DMS153 treated with DMSO at 0.1 percent for 48 hours (cell line): Measurements from ENCODE around the gene ZNRF4.
"Not testable (repeated sequence)": the region's sequence is repeated elsewhere in the genome, so short reads cannot be mapped to it uniquely, and the experiment has no call there.

Experiments used
- DNase-seq: peaks from one replicate; lab custom pipeline; 2025; ENCODE audit not compliant: unreplicated experiment; lab: John Stamatoyannopoulos, UW

The ZNRF4 gene, protein sequence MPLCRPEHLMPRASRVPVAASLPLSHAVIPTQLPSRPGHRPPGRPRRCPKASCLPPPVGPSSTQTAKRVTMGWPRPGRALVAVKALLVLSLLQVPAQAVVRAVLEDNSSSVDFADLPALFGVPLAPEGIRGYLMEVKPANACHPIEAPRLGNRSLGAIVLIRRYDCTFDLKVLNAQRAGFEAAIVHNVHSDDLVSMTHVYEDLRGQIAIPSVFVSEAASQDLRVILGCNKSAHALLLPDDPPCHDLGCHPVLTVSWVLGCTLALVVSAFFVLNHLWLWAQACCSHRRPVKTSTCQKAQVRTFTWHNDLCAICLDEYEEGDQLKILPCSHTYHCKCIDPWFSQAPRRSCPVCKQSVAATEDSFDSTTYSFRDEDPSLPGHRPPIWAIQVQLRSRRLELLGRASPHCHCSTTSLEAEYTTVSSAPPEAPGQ

DNA sequence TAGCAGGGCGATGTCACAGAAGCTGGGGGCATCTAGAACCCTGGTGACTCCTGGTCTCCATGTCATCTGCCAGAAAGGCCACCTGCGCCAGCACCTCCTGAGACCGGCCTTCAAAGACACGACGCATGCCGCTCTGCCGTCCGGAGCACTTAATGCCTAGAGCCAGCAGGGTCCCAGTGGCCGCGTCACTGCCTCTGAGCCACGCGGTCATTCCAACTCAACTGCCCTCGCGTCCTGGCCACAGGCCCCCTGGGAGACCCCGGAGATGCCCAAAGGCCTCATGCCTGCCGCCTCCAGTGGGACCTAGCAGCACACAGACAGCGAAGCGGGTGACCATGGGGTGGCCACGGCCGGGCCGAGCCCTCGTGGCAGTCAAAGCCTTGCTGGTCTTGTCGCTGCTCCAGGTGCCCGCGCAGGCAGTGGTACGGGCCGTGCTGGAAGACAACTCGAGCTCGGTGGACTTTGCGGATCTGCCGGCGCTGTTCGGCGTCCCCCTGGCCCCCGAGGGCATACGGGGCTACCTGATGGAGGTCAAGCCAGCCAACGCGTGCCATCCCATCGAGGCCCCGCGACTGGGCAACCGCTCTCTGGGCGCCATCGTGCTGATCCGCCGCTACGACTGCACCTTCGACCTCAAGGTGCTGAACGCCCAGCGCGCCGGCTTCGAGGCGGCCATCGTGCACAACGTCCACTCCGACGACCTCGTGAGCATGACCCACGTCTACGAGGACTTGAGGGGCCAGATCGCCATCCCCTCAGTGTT is at the start of gene ZNRF4:
TSS of gene ZNRF4 (plus strand) at position 51 of the 763 bp plus-strand sequence. CDS start at position 126, 75 bp downstream.
- DNase-seq = no peak

DNA sequence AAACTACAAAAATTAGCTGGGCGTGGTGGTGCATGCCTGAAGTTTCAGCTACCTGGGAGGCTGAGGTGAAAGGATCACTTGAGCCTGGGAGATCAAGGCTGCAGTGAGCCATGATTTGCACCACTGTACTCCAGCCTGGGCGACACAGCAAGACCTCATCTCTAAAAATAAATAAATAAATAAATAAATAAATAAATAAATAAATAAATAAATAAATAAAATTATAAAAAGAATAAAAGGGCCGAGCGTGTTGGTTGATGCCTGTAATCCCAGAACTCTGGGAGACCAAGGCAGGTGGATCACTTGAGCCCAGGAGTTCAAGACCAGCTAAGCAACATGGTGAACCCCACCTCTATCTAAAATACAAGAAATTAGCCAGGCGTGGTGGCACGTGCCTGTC is 49.0 kb upstream of the ZNRF4 start:
- not testable (repeated sequence) for DNase-seq

DNA sequence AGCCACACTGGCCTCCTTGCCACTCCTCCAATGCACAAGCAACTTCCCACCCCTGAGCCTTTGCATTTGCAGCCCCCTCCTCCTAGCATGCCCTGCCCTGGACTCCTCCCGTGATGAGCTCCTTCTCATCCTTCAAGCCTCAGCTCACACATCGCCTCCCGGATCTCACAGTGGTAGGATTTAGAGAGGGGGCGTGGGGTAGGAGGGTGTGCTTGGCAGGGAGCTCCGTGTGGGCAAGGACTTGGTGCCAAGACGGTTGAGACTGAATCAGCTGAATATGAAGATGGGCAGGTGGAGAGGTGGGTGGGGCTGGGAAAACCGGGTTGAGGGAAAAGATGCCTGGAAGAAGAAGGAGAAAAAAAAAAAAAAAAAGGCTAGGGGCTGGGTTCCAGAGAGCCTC is 48.4 kb upstream of the ZNRF4 start:
- no peak for DNase-seq

DNA sequence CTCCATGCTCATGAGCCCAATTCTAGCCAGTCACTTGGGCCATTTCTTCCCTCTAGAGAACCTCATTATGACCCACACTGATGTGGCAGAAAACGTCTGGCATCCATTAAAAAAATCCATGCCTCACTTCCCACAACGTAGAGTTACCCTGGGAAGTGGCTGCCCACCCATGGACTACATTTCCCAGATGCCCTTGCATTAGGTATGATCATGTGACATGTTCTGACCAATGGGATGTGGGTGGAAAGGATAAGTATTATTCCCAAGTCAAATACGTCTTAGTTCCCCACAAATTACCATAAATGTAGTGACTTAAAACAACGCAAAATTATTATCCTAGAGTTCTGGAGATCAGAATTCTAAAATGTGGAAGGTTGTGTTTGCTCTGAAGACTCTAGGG is 47.9 kb upstream of the ZNRF4 start:
- DNase-seq = no peak

DNA sequence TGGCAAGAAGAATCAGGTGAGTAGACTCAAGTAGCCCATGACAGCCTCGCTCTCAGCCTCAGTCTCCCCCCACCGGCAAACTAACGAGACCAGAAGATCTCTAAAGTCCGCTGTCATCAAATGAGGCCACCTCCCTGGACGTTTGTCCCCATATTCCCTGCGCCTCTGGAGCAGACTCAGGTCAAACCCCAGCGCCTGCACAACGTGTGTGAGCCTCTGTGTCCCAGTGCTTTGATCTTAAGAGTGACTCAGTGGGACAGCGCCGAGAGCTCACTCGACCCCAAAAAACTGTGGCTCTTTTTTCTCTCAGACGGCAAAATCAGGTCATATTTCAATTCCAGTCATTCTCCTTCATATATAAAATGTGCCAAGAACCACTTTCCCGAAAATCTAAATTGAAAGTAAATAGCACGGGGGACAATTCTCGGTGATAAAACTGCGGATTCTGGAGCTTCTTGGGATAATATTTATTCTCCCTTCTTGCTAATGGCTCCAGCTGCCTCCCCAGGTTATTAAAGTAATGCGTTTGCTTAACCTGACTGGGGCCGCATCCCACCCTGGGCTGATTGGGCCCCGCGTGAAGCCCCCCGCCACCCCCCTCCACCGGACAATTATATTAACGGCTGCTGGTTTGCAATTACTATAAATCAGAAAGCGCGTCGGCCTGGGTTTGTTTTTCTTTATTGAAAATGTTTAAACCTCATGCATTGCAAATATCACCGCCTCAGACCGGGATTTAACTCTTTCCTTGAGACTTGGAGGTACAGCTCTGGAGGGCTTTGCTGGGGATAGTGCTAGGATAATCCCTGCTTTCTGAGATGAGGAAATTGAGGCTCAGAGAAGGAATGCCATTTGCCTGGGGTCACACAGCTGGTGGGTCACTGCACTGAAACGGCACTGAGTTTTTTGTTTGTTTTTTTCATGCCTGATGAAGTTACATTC is 37.5 kb upstream of the ZNRF4 start:
- no peak for DNase-seq

DNA sequence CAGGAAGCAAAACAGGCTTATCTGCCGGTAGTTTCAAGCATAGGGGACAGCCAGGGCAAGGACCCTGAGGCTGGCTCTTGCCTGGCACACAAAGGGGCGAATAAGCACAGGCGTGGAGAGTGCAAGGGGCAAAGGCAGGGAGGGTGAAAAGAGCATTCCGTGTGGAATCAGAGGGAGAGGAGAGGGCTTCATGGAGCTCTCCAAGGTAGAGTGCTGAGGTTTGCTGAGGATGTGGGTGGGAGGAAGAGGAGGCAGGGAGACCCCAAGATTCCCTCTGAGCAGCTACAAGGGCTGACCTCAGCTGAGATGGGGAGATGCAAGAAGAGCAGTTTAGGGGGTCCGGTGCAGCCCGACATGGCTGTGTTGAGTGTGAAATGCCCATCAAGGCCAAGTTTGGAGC is 36.5 kb upstream of the ZNRF4 start:
- DNase-seq = no peak

DNA sequence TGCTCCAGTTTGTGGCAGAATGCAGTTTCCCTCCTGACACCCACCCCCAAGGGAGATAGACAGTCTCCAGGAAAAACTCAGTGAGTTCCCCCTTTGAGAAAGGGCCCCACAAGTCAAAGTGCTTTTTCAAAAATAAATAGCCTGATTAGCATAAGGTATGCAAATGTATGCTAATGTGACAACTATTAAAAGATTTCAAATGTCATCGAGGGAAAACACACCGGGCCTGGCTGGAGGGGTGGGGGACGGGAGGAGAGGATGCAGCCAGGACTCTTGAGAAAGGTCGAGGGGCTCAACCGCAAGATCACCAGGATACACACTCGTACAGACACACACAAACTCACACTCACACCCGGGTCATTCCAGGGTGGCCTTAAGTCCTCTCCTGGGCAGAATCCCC is 34.3 kb upstream of the ZNRF4 start:
- DNase-seq = no peak

DNA sequence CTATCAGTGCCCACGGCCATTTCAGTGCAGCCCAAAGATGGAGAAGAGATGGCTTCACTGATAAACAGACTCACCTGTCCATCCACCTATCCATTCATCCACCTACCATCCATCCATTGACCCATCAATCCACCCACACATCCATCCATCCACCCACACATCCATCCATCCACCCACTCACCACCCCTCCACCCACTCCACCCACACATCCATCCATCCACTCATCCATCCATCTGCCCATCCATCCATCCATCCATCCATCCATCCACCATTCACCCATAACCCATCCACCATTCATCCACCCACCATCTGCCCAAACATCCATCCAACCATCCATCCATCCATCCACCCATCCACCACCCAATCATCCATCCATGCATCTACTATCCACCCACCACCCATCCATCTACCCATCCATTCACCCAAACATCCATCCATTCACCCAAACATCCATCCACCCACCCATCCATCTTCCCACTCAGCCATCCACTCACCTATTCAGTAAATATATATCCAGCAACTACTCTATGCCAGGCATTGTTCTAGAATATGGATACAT is 31.6 kb upstream of the ZNRF4 start:
- DNase-seq = no peak

DNA sequence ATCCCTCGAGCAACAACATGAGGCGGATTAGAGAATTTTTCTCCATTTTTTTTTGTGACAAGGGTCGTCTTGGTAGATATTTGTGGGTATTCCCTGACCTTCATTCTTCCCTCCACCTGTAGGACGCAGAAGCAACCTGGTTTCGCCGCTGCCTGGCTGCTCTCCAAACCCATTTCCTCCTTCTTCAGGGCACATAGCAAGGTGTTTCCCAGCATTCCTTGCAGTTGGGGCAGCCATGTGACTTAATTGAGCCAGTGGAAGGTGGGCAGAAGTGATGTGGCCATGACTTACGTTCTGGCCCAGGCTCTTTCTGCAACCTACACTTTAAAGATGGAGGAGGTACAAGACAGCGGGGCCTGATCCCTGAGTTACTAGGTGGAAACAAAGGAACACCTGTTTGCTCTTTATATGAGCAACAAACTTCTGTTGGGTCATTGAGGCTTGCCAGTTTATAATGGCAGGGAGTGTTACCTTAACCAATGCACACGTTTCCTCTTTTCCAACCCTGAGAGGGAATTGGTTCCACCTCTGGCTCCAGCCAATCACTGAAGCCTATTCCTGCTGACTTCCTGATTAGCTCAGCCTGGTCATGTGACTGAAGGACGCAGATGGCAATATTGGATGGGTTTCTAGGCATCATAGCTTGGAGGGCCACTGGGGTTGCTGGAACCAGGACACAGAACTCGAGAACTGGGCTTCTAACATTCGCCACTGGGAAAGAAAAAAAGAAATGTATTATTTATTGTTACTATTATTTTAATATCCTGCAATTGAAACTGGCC is 30.8 kb upstream of the ZNRF4 start:
- no peak for DNase-seq

DNA sequence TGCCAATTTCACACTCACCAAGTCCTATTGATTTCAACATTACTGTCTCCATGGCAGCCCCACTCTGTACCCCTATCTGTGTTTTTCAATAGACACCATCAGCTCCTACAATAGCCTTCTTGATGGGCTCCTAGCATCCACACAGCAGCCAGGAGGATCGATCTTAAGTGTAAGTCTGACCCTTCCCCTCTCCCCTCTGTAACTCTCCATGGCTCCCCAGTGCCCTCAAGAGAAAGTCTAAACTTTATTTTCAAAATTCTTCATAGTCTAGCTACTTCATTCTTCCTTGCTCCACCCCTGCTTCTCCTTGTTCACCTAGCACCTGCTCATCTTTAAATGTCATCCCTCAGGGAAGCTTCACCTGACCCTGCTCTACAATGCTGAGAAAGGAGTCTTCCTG is 30.0 kb upstream of the ZNRF4 start:
- no peak for DNase-seq

DNA sequence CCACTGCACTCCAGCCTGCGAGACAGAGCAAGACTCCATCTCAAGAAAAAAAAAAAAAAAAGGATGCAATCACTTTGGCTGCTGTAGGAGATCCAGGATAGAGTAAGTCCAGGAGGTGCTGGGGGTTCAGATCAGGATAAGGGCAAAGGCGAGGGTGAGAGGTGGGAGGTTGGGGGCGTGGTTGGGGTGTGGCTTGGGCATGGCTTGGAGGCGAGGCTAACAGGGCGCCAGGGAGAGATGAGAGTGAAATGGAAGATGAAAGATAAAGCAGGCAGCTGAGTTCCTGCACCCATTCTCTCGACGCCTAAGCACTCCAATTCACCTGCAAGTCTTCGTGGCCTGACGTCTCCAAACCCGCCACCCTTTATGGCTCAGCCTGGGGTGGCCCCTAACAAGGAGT is 25.0 kb upstream of the ZNRF4 start:
- DNase-seq = no peak

DNA sequence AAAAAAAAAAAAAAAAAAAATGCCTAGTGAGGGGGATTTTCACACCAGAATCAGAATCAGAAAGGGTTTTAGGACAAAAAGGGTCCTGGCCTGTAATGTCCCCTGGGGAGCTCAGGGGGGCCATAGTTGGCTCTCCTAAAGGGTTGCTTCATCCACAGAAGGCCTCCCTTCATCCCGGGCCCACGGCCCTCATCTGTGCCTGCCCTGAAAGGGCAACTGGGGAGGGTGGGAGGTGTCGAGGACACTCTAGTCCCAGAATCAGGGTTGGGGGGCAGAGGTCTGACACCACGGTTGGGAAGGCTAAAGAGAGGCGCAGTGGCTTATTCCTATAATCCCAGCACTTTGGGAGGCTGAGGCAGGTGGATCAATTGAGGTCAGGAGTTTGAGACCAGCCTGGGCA is 22.5 kb upstream of the ZNRF4 start:
- DNase-seq = no peak

DNA sequence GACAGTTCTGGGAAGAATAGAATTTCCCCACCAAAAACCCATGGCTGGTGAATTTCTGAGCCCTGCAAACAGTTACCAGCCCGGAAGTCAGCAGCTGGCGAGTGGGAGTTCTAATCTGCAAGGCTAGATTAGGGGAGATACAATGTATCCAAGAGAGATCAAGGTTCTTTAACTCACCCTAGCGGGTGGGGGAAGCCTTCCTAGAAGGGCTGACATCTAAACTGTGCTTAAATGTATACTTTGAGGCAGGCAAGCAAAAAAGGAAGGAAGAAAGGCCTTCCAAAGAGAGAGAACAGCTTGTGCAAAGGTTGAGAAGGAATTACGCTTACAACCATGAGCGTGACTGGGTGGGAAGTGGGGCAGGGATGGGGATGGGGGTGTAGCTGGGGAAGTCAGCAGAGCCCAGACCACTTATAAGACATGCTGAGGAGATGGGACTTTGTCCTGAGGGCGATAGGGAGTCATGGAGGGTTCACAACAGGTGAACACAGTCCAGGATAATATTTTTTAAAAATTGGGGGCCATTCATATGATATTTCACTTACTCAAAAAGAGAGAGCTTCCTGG is 20.8 kb upstream of the ZNRF4 start:
- no peak for DNase-seq

DNA sequence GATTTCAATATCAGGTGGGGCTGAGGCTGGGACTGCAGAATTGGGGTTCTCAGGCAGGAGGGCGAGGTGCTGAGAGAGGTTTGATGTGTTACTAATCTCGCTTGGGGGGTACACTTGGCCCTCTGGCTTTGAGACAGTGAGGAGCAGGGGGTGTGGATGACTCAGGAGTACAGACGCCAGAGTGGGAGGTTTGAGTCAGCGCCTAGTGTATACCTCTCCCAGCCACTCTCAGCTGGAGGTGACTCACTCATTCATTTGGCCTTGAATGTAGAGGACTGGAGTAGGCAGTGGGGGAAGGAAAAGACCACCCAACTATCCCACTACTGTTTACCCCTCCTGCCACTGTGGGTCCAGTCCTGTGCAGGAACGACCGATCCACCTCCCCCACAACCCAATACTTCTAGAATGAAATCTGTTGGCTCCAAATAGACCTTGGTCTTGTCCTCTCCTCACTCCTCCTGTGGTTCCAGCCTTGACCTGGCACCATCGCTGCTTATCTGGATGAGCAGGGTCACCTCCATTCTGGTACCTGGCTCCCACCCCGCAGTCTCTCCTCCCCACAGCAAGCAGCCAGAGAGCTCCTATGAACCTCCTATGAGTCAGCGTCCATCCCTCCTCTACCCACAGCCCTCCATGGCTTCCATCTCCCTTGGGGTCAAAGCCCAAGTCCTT is 20.1 kb upstream of the ZNRF4 start:
- DNase-seq = no peak

DNA sequence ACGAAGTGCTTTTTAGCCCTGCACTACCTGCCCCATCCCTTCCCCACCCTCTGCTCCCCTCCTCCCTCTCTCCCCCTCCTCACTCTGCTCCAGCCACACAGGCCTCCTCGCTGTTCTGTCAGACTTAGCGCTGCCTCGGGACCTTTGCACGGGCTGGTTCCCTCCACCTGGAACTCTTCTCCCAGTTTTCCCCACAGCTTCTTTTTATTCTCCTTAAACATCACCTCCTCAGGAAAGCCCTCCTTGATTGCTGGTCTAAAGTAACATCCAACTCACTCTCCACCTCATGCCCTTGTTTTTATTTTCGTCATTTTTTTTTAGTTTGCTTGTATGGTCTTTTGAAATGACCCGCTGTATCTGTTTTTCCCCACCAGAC is 19.6 kb upstream of the ZNRF4 start:
- no peak for DNase-seq

DNA sequence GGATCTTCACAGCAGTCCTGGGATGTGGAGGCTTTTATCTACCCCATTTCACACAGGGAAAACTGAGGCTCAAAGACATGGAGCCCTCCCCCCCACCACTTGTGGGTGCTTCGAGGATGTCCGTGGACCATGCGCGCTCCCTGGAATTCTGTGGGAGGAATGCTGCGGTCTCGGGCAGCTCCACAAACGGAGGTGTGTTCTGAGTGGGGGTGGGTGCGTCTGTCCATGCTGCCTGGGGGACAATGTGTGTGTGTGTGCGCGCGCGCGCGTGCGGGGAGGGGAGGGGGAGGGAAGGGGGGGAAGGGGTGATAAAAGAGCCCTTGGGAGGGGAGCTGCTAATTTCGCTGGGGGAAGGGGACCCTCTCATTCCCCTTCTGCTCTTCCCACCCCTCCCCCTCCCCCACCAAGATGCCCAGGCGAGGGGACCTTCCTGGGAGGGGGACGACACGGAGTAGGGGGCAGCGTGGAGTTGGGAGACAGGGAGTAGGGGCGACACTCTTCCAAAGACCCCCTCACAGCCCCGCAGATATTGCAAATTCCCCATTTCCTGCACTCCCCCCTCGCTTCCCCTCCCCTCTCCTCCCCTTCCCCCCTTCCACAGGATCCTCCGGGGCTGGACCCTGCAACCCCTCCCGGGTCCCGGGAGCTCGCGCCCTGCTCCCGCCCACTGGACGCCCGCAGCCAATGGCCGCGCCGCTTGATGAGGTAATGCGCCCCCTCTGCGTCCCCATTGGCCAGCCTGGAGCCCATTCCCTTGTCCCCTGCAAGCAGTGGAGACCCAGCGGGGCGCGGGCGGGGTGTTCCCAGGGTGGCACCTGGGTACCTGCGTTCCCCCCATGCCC is 18.9 kb upstream of the ZNRF4 start:
- DNase-seq = no peak

DNA sequence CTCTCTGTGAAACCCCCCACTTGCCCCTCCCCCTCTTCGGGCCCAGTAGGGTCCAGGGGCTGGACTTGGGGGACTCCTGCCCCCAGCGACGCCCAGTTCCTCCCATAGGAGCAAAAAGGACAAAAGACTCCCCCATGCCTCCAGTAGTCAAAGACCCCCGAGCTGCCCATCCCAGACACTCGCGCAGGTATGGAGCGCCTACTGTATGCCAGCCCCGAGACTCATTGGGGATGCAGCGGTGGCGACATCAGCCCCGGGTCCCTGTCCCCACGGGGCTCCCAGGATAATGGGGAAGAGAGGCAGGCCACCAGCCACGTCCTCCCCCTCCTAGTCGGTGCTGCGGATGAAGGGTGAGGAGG is 18.3 kb upstream of the ZNRF4 start:
- no peak for DNase-seq

DNA sequence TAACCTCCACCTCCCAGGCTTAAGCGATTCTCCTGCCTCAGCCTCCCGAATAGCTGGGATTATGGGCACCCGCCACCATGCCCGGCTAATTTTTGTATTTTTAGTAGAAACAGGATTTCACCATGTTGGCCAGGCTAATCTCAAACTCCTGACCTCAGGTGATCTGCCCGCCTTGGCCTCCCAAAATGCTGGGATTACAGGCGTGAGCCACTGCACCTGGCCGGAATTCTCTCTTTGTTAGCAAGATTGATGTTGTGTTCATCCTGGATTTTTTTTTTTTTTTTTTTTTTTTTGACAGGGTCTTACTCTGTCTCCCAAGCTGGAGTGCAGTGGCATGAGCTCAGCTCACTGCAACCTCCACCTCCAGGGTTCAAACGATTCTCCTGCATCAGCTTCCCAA is 16.5 kb upstream of the ZNRF4 start:
- DNase-seq = not testable (repeated sequence)

DNA sequence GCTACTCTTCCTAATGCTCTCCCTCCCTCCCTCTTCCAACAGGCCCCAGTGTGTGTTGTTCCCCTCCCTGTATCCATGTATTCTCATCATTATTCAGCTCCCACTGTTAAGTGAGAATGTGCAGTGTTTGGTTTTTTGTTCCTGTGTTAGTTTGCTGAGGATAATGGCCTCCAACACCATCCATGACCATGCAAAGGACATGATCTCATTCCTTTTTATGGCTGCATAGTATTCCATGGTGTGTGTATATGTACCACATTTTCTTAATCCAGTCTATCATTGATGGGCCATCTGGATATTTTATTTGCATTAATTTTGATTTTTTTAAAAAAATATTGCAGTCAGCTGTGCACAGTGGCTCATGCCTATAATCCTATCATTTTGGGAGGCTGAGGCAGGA is 15.8 kb upstream of the ZNRF4 start:
- DNase-seq = no peak
